Left cardiac atrium (tissue), 4 donors: Measurements from ENCODE around the gene SEC14L5. TPM values are rescaled to one million over a fixed set of nuclear protein-coding genes. Genes with fewer than 3 reads are reported as not detected.

Experiments used
- ATAC-seq, 2 donors: fragments of 200-7000 bp; cut with Tn5 transposase; one replicate each; pipeline ENCODE4 v1.9.1; 2020; ENCODE audit warnings: mild to moderate bottlenecking in 2 of 2, moderate library complexity in 2 of 2
- DNase-seq: peaks from one replicate; pipeline ENCODE4 v3.0.0-alpha.2; 2020
- intact Hi-C, 2 donors: fragments of 100-400 bp; cut with DNase I; formaldehyde crosslinking; loops; one replicate each; pipeline versions ENCODE4 v1.14.1 to v1.15.1; 2022 to 2023
- total RNA-seq, 2 donors: library from RNA; stranded (reverse); fragmentation: NEBNext Ultra II Directional; extraction: Animal tissue kit (Norgen Biotek cat#: 25700); gene quantifications; one replicate each; pipeline ENCODE4 v1.2.1, GENCODE V29; 2021
- donor health status: DM: no; HTN: yes; CAD: no.
- donor health status: DM: no; HTN: yes; CAD: no; lungs with severe emphysema.
- donor health status: DM: yes; HTN: yes; CAD: no.
- donor health status: Dilated cardiomyopathy.

The SEC14L5 gene
- total RNA-seq, 2 donors from 2014 or later: 0.58 to 2.3 TPM

DNA sequence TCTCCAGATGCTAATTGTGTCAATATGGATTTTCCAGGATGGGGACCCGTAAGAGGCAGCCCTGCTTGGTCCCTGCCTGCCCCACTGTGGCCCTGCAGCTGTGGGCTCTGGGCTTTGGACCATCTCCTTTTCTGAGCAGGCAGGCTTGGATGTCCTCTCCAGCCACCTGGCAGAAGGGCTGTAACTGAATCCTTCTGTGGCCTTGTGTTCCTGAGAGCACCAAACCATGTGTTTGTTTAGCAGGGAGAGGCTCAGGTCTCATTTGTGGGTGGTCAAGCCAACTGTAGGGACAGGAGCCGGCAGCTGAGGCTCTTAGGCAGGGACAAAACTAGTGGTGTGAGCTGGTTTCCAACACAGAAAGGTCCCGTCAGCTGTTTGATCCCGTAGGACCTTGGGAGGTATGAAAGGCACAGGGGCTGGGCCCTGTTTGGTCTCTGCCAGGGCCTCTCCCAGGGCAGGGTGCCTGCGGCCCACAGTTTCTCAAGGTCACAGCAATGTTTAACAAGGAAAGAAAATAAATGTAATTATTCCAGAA is 18.5 kb downstream of the SEC14L5 start:
- intact Hi-C loops: no loop called here
- no peak for ATAC-seq
- no peak for DNase-seq

DNA sequence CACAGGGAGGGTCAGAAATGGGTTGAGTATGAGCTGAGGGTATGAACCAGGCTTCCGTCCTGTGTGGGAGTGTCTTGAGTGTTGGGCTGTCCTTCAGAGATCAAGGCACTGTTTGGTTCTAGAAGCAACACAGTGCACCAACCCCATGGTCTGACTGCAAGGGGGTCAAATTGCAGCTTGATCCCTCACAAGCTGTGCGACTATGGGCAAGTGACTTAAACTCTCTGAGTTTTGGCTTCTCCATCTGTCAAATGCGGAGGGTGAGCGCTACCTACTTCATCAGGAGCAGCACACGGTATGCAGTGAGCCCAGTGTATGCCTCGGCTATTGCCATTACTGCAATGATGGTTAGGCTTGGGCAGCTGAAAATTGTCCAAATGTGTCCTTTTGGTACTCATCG is 21.0 kb downstream of the SEC14L5 start:
- intact Hi-C loops: no loop called here
- no peak for DNase-seq

DNA sequence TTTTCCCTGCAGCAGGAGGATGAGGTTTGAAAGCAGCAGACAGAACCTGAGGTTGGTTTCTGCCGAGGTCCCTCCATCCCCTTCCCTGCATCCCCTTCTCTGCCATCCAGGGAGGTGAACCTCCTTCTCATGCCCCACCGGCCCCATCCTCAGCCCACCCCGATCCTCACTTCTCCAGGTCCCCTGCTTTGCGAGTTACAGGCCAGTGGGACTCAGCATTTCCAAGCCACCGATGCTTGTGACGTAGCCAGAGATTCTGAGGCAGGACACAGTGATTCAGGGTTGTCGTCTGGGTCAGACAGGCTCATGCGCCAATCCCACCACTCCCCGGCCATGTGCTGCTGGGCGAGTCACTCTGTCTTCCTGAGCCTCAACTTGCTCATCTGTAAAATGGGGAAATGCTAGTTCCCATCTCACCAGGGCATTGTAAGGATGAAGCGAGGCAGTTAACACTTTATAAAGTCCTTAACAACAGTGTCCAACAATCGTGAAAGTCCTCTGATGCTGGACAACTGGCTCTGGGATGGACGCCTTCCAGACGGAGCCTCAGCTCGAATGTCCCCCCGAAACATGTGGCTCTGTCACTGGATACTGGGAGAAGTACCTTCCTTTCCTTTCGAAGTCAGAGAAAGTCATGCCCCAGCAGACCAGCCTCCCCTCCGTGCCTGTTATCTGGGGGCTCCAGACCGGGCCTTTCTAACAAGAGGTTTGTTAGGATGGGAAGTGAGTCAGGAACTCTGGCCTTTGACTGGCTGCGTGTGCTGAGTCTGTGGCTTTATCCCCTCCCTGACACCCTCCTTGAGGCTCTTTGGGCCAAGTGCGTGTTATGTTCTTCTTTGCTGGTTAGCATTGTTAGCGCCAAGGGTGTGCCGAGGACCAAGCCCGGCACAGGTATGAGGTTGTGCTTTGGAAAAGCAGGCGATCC is 21.9 kb downstream of the SEC14L5 start:
- no peak for ATAC-seq
- DNase-seq: no peak
- intact Hi-C loops: no loop called here

More for the DNA sequence above, 21.0 kb downstream of the SEC14L5 start:
- no peak for ATAC-seq

DNA sequence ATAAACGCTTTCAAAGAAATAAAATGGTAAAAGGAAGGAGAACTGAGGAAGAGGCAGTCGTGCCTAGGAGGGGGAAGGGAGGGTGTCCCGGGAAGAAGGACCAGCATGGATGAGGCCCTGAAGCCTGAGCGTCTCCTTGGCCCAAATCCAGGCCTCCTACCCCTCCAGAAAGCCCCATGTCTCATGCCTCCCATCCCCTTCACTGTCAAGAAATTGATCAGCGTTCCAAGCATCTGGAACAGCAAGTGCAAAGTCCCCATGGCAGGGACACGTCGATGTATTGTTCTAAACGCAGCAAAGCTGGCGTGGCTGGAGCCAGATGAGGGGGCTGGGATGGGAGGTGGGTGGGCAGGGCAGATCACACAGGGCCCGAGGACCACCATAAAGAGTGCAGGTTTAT is 22.6 kb downstream of the SEC14L5 start:
- intact Hi-C loops: no loop called here
- DNase-seq (no peak), ATAC-seq (no peak)

DNA sequence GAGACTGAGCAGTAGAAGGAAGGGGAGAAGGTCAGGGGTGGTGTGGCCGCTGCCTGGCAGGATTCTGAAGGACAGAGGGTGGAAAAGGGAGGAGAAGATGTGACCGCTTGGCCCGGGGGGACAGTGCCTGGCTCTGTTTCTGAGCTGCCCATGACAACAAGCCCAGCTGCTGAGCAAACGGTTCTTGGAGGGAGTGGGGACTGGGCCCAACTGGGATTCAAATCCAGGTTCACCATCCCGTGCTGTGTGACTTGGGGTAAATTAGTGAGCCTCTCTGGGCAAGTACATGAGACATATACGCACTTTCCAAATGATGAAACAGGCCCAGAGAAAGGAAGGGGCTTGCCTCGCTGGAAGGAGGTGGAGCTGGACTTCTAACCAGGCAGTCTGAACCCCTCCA is 23.3 kb downstream of the SEC14L5 start:
- intact Hi-C loops: no loop called here
- DNase-seq (no peak), ATAC-seq (no peak)

DNA sequence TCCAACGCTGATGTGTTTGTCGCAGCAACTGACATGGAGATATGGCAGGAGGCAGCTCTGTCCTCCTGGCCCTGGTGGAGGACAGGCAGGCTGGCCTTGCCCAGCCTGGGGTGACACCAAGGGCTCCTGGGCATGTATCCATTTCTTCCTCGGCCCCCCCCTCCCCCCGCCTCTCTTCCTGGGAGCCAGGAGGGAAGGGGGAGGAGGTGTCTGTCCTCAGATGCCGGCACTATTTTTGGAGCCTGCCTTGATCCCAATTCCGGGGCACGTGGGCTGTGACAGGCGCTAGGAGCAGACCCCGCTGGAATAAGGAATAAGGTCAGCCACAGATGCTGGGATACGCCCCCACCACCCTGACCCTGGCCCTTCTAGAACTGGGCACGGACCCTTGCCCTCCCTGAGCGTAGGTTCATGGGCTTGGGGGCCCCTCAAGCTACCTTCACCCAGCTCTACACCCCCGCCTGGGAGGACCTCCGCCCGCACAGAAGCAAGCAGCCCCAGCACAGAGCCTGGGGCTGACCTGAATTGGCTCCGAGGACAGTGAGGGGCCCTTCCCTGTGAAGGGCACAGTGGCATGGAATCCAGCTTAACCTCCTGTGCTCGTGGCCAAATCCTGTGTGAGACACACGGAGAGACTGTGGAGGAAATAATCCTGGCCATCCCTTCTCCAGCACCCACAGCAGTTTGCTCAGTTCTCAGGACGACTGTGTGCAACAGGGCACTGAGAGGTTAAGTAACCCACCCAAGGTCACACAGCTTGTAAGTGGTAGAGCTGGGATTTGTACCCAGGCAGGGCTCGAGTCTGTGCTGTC is 24.1 kb downstream of the SEC14L5 start:
- intact Hi-C loops: no loop called here
- peak; percentile 54 for DNase-seq
- ATAC-seq: peak; percentile 92 to 94

DNA sequence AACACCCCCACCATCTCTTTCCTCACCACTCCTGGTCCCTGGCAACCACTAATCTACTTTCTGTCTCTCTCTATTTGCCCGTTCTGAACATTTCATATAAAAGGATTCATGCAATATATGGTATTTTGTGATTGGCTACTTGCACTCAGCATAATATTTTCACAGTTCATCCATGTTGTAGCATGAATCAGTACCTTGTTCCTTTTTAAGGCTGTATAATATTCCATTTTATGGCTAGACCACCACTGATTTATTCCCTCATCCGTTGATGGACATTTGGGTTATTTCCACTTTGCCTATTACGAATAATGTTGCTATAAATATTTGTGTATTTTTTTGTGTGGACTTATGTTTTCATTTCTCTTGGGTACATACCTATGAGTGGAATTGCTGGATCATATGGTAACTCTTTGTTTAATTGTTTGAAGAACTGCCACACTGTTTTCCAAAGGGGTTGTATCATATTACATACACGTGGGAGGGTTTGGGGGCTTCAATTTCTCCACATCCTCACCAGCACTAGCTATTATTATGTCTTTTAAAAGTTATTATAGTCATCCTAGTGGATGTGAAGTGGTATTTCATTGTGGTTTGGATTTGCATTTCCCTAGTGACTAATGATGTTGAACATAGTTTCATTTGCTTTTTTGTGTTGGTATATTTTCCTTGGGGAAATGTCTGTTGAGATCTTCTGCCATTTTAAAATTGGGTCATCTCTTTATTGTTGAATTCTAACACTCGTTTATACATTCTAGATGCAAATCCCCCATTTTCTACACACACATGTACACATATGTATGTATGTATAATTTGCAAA is 26.3 kb downstream of the SEC14L5 start:
- ATAC-seq (no peak), DNase-seq (no peak)
- intact Hi-C loops: no loop called here

DNA sequence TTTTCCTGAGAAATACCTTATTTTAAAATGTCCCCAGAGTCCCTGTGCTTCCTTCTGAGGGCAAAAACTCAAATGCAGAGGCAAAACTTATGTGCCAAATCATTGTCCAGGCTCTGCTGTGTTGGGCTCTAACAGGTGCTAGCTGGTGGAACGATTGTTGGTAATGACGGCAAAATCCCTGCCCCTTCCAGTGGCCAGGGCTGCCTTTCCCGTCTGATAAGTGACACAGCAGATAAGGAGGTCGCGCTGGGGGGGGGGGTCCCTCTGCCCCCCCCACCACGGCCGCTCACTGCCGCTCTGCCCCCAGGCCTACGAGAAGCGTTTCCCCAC is 29.1 kb downstream of the SEC14L5 start:
- intact Hi-C loops: no loop called here
- DNase-seq (no peak), ATAC-seq (no peak)

DNA sequence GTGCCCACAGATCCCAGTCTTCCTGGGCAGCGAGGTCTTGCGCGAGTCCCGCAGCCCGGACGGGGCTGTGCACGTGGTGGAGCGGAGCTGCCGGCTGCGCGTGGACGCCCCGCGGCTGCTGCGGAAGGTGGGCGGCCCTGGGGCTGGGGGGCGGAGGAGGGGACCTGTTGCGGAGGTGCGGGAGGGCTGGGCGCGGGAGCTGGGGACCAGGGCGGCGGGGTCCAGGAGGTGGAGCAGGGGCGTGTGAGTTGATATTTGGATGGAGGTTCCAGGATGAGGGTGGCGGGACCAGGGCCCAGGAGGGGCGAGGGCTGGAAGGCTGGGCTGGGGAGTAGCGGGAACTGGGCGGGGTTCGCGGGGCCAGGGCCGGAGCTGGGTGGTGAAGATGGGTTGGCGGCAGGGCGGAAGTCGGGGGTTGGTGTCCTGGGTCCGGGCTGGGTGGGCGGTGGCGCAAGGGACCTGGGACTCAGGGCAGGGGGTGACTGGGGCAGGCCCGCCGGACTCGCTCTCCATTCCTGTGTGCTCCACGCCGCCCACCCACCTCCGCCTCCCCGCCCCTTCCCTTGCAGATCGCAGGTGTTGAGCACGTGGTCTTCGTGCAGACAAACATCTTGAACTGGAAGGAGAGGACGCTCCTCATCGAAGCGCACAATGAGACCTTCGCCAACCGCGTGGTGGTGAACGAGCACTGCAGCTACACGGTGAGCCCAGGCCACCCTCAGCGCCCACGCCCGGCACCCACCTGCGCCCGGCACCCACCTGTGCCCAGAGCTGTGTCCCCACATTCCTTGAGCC is 29.6 kb downstream of the SEC14L5 start:
- intact Hi-C loops: no loop called here
- ATAC-seq: peak; percentile 18 to 38
- no peak for DNase-seq

DNA sequence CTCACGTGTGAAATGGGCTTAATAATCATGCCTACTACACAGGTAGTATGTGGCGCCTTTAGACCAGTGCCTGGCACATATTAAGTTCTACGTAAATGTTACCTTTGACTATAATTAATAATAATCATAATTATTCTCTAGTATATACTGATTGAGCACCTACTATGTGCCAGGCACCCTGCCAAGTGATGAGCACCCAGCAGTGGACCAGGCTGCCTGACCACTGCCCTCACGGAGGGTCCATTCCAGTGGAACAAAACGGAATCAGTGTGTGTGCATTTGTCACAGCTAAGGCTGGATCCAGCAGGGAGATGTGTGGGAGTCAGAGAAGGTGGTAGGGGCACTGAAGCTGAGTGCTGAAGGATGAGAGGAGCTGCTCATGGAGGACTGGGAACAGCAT is 30.5 kb downstream of the SEC14L5 start:
- ATAC-seq (no peak), DNase-seq (no peak)
- intact Hi-C loops: no loop called here

DNA sequence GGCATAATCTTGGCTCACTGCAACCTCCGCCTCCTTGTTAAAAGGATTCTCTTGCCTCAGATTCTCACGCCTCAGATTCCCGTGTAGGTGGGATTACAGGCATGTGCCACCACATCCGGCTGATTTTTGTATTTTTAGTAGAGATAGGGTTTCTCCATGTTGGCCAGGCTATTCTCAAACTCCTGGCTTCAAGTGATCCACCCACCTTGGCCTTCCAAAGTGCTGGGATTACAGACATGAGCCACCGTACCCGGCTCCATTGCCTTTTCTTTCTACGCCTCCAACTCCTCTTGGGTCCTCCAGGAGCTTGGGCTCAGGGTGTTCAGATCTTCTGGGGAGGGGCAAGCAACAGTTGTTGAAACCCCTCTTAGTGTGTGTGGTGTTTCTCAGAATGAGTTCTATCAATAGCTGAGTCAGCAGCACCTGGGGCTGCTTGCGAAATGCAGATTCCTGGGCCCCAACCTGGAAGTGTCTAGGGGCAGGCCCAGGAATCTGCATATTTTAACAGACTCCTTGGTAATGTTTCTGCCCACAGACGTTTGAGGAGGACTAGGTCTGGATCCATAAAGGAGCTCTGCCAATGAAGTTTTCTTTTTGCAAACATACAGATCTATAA is 31.4 kb downstream of the SEC14L5 start:
- DNase-seq (no peak), ATAC-seq (no peak)
- intact Hi-C loops: no loop called here

DNA sequence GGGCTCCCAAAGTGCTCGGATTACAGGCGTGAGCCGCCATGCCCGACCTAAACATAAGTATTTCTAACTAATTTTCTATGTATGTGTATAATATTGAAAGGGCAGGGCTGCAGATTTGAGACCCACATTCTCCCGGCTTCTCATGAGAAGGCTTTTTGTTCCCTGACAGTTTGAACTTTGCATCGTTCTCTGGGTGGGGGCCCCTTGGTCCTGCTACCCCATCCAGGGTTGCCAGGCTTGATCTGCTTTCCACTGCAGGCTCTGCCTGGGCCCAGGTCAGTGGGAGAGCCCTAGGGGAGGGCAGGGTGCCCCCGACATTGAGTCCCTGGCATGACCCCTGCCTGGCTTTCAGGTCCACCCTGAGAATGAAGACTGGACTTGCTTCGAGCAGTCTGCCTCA is 32.3 kb downstream of the SEC14L5 start:
- intact Hi-C loops: no loop called here
- no peak for ATAC-seq

DNA sequence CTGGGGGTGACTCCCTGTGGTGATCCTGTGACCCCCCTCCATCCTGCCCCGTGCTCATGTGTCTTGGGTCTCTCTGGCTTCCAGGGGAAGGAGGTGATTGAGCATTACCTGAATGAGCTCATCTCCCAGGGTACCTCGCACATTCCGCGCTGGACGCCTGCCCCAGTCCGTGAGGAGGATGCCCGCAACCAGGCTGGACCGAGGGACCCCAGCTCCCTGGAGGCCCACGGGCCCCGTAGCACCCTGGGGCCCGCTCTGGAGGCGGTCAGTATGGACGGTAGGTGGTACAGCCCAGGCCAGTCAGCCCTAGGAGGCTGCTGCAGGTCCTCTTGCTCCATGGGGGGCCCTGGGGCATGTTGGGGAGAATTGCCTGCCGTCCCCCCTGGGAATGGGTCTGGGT is 33.6 kb downstream of the SEC14L5 start:
- ATAC-seq: no peak

More for the DNA sequence above, 32.3 kb downstream of the SEC14L5 start:
- no peak for DNase-seq

DNA sequence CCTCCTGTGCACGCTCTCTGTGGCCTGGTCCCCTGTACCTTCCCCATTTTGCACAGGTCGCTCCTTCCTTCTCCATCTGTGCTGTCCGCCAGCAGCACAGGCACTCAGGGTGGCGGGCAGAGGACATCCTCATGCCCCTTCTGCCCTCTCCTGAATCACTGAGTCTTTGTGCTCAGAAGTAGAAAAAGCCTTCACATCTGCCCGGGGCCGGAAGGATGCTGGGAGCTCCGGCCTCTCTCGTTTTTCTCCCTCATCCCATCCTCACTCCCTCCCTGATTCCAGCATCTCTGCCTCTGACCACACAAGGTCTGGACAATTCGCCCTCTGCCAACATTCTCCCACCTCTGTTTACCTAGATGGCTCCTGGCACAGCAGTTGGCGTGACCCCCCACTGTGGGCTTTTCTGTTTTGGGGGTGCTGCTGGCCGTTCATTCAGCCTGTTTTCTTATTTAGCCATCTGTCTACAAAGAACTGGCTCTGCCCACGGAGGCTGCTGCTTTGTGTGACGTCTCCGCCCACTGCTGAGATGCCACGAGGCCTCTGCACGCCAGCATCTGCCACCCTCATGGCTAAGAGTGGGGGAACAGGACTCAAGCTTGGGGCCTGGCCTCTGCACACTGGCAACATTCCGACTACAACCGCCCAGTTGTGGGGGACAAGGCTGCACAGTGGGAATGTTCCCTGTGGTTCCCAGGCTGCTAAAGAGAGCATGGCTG is 36.7 kb downstream of the SEC14L5 start:
- DNase-seq (no peak), ATAC-seq (no peak)
- intact Hi-C loops: no loop called here

More for the DNA sequence above, 33.6 kb downstream of the SEC14L5 start:
- intact Hi-C loops: no loop called here
- DNase-seq: no peak

DNA sequence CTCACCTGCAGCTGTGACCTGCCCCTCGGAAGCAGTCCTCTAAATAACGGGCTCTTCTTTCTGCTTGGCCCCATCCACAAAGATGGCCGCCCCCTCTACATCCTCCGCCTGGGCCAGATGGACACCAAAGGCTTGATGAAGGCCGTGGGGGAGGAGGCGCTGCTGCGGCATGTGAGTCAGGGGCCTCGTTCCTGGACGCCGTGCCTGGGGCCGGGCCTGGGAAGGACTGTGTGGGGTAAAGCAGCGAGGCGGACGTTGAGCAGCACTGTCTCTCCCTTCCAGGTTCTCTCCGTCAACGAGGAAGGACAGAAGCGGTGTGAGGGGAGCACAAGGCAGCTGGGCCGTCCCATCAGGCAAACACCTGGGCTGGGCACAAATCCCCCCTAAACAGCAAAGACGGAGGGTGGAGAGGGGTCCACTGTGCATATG is 42.5 kb downstream of the SEC14L5 start:
- ATAC-seq: no peak
- intact Hi-C loops: no loop called here

DNA sequence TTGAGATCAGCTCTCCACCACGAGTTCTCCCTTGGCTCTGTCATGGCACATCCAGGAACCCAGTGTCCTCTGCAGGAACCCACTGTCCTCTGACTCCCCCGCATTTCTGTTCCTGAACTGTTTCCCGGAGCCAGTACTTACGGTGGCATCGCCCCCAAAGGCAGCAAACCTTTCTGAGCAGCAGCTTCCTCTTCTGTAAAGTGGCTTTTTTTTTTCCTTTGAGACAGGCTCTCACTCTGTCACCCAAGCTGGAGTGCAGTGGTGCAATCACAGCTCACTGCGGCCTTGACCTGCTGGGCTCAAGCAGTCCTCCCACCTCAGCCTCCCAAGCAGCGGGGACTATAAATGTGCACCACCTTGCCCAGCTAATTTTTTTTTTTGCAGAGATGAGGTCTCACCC is 43.4 kb downstream of the SEC14L5 start:
- intact Hi-C loops: no loop called here
- ATAC-seq: no peak
- DNase-seq: no peak

More for the DNA sequence above, 42.5 kb downstream of the SEC14L5 start:
- no peak for DNase-seq

DNA sequence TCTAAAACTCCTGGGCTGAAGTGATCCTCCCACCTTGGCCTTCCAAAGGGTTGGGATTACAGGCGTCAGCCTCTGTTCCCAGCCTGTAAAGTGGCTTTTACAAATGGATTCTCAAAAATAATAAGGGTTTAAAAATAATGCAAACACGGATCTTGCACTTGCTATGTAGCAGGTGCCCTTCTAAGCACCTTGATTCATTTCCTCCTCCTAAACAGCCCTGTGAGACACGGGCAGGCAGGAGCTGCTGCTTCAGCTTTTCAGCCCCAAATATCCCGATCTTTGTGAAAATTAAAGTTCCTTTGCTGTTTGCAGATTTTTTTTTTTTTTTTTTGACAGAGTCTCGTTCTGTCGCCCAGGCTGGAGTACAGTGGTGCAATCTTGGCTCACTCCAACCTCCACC is 43.9 kb downstream of the SEC14L5 start:
- intact Hi-C loops: no loop called here
- ATAC-seq: no peak
- no peak for DNase-seq
